HEK293 (cell line): ENCODE results near the gene NEU4.
A peak's percentile ranks its signal among the peaks of the same experiment; 100 is the strongest.

Experiments used
- CTCF ChIA-PET: fragments of 350-600 bp; formaldehyde crosslinking; extraction: SDS; loops from one replicate; lab custom pipeline; 2021; ENCODE audit warnings: antibody characterized with exemption; lab: Yijun Ruan, JAX
- POLR2A ChIA-PET: fragments of 300-600 bp; formaldehyde crosslinking; extraction: SDS; loops from one replicate; lab custom pipeline; 2020; ENCODE audit warnings: antibody characterized with exemption, inconsistent platforms; lab: Yijun Ruan, JAX
- H3K27ac ChIP-seq: fragments of 200-500 bp; sonication (Bioruptor generic); 2 replicates; pipeline ENCODE4 v1.5.1; 2014; ENCODE audit warnings: low read depth, low read length, control low read depth, inconsistent platforms; ENCODE audit errors: extremely low read depth
- H3K36me3 ChIP-seq, 2 experiments: fragments of 200-500 bp in 1 of 2; sonication (Bioruptor generic) in 1 of 2; 1 replicate in 1 of 2; 2 replicates in 1 of 2; pipeline ENCODE4 v1.5.1; 2014 to 2017; ENCODE audit warnings: inconsistent platforms in 2 of 2, low read length in 2 of 2; ENCODE audit not compliant: control insufficient read depth in 2 of 2, insufficient read depth in 1 of 2
- H3K4me1 ChIP-seq: fragments of 200-500 bp; sonication (Bioruptor generic); 2 replicates; pipeline ENCODE4 v1.5.1; 2014; ENCODE audit warnings: mild to moderate bottlenecking, low read length, inconsistent platforms; ENCODE audit not compliant: control insufficient read depth, insufficient read depth
- H3K4me3 ChIP-seq: 2 replicates; pipeline ENCODE4 v1.5.1; 2011; ENCODE audit warnings: low read depth, mild to moderate bottlenecking, control low read depth, low read length, moderate library complexity
- H3K9me3 ChIP-seq: fragments of 200-500 bp; sonication (Bioruptor generic); 2 replicates; pipeline ENCODE4 v1.5.1; 2014; ENCODE audit warnings: low read depth, low read length, inconsistent platforms; ENCODE audit not compliant: control insufficient read depth, insufficient read depth
- EGR2 ChIP-seq: fragments of 450-650 bp; formaldehyde crosslinking; IDR thresholded peaks from 2 replicates; pipeline ENCODE4 v1.5.1; 2016; ENCODE audit warnings: low read depth, missing biosample characterization, missing genetic modification characterization
- GLIS1 ChIP-seq: fragments of 450-650 bp; formaldehyde crosslinking; IDR thresholded peaks from 2 replicates; pipeline ENCODE4 v1.5.1; 2016; ENCODE audit warnings: missing biosample characterization, missing genetic modification characterization
- HOXC10 ChIP-seq: sonication (generic); formaldehyde crosslinking; IDR thresholded peaks from 2 replicates; pipeline ENCODE4 v1.8.1; 2023; ENCODE audit warnings: mild to moderate bottlenecking, missing genetic modification reagents
- KLF7 ChIP-seq: fragments of 450-650 bp; formaldehyde crosslinking; IDR thresholded peaks from 2 replicates; pipeline ENCODE4 v1.5.1; 2016; ENCODE audit warnings: missing biosample characterization, missing genetic modification characterization, borderline replicate concordance
- MEIS1 ChIP-seq: sonication (generic); formaldehyde crosslinking; IDR thresholded peaks from 2 replicates; pipeline ENCODE4 v1.8.1; 2022; ENCODE audit warnings: missing genetic modification reagents, mild to moderate bottlenecking, borderline replicate concordance
- SP7 ChIP-seq: fragments of 450-650 bp; formaldehyde crosslinking; IDR thresholded peaks from 2 replicates; pipeline ENCODE4 v1.5.1; 2016; ENCODE audit warnings: missing biosample characterization, missing genetic modification characterization
- ZBTB17 ChIP-seq: fragments of 450-650 bp; formaldehyde crosslinking; IDR thresholded peaks from 2 replicates; pipeline ENCODE4 v1.5.1; 2016; ENCODE audit warnings: missing biosample characterization, missing genetic modification characterization
- ZFHX2 ChIP-seq: fragments of 450-650 bp; formaldehyde crosslinking; conservative IDR thresholded peaks from 2 replicates; pipeline ENCODE4 v1.5.1; 2016; ENCODE audit warnings: missing biosample characterization, missing genetic modification characterization
- ZNF155 ChIP-seq: fragments of 450-650 bp; formaldehyde crosslinking; IDR thresholded peaks from 2 replicates; pipeline ENCODE4 v1.5.1; 2016; ENCODE audit warnings: missing biosample characterization, missing genetic modification characterization
- ZNF274 ChIP-seq, 2 experiments: fragments of 200-500 bp in 1 of 2; fragments of 450-650 bp in 1 of 2; sonication (Bioruptor generic) in 1 of 2; formaldehyde crosslinking in 1 of 2; IDR thresholded peaks; 2 replicates each; pipeline versions ENCODE4 v1.5.1 to v1.6.1; 2014 to 2016; ENCODE audit warnings: borderline replicate concordance in 1 of 2, inconsistent platforms in 1 of 2, low read length in 1 of 2, missing biosample characterization in 1 of 2, missing genetic modification characterization in 1 of 2
- ZNF398 ChIP-seq: fragments of 450-650 bp; formaldehyde crosslinking; IDR thresholded peaks from 2 replicates; pipeline ENCODE4 v1.5.1; 2017; ENCODE audit warnings: missing biosample characterization, missing genetic modification characterization
- ZNF518A ChIP-seq: fragments of 450-650 bp; formaldehyde crosslinking; conservative IDR thresholded peaks from 2 replicates; pipeline ENCODE4 v1.5.1; 2016; ENCODE audit warnings: low read depth, missing biosample characterization, missing genetic modification characterization
- ZNF530 ChIP-seq: fragments of 450-650 bp; formaldehyde crosslinking; IDR thresholded peaks from 2 replicates; pipeline ENCODE4 v1.5.1; 2016; ENCODE audit warnings: low read depth, missing biosample characterization, missing genetic modification characterization
- ZNF585B ChIP-seq: fragments of 450-650 bp; formaldehyde crosslinking; IDR thresholded peaks from 2 replicates; pipeline ENCODE4 v1.5.1; 2016; ENCODE audit warnings: missing biosample characterization, missing genetic modification characterization
- ZNF596 ChIP-seq: fragments of 450-650 bp; IDR thresholded peaks from 2 replicates; pipeline ENCODE4 v1.5.0; 2018; ENCODE audit warnings: missing biosample characterization, mild to moderate bottlenecking, missing genetic modification characterization, moderate library complexity
- ZNF645 ChIP-seq: fragments of 450-650 bp; formaldehyde crosslinking; IDR thresholded peaks from 2 replicates; pipeline ENCODE4; 2016; ENCODE audit warnings: missing biosample characterization, missing genetic modification characterization
- ZNF830 ChIP-seq: fragments of 450-650 bp; IDR thresholded peaks from 2 replicates; pipeline ENCODE4 v1.5.0; 2018; ENCODE audit warnings: missing biosample characterization, missing genetic modification characterization, low read depth, mild to moderate bottlenecking, moderate library complexity
- ZSCAN30 ChIP-seq: fragments of 450-650 bp; IDR thresholded peaks from 2 replicates; pipeline ENCODE4 v1.5.1; 2018; ENCODE audit warnings: missing biosample characterization, mild to moderate bottlenecking, missing genetic modification characterization, moderate library complexity
- TF ChIP-seq, protein P1 (sequence below): fragments of 450-650 bp; formaldehyde crosslinking; IDR thresholded peaks from 2 replicates; pipeline ENCODE4 v1.5.1; 2016; ENCODE audit warnings: missing biosample characterization, missing genetic modification characterization, low read depth
- TF ChIP-seq, protein P2 (sequence below): fragments of 450-650 bp; formaldehyde crosslinking; IDR thresholded peaks from 2 replicates; pipeline ENCODE4 v1.5.1; 2016; ENCODE audit warnings: missing biosample characterization, missing genetic modification characterization

Gene NEU4

GRCh38 chr2:241857572-241858121, 48.7 kb downstream of the NEU4 start (continued):
- TF ChIP-seq ZNF518A (no peak), ZSCAN30 (tag by site-specific recombination) (no peak), ZNF530 (tag by site-specific recombination) (no peak), ZNF398 (tag by site-specific recombination) (no peak), ZNF645 (no peak), ZNF830 (tag by site-specific recombination) (no peak), ZBTB17 (tag by site-specific recombination) (no peak), MEIS1 (no peak), ZNF274 (IDR thresholded peaks at IDR 0.05; ENCODE audit: low read length) (no peak), ZNF274 (tag by site-specific recombination; IDR thresholded peaks at IDR 0.05; ENCODE audit: borderline replicate concordance) (no peak), ZNF585B (tag by site-specific recombination) (no peak)
- TF ChIP-seq, protein P1, sequence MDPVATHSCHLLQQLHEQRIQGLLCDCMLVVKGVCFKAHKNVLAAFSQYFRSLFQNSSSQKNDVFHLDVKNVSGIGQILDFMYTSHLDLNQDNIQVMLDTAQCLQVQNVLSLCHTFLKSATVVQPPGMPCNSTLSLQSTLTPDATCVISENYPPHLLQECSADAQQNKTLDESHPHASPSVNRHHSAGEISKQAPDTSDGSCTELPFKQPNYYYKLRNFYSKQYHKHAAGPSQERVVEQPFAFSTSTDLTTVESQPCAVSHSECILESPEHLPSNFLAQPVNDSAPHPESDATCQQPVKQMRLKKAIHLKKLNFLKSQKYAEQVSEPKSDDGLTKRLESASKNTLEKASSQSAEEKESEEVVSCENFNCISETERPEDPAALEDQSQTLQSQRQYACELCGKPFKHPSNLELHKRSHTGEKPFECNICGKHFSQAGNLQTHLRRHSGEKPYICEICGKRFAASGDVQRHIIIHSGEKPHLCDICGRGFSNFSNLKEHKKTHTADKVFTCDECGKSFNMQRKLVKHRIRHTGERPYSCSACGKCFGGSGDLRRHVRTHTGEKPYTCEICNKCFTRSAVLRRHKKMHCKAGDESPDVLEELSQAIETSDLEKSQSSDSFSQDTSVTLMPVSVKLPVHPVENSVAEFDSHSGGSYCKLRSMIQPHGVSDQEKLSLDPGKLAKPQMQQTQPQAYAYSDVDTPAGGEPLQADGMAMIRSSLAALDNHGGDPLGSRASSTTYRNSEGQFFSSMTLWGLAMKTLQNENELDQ (tag by site-specific recombination): no peak
- TF ChIP-seq, protein P2, sequence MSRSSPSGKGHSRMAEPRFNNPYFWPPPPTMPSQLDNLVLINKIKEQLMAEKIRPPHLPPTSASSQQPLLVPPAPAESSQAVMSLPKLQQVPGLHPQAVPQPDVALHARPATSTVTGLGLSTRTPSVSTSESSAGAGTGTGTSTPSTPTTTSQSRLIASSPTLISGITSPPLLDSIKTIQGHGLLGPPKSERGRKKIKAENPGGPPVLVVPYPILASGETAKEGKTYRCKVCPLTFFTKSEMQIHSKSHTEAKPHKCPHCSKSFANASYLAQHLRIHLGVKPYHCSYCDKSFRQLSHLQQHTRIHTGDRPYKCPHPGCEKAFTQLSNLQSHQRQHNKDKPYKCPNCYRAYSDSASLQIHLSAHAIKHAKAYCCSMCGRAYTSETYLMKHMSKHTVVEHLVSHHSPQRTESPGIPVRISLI (tag by site-specific recombination): no peak
- TF ChIP-seq, all 188 proteins: peak for 0

GRCh38 chr2:241858206-241859016, 49.4 kb downstream of the NEU4 start, which contains the start of gene PDCD1:
PDCD1 (minus strand) TSS chr2:241858894; CDS start chr2:241858838, 56 bp downstream.
- ChIA-PET POLR2A (no interaction called here), CTCF (interaction anchor here (0.6 kb wide), 1 partner anchor 14 kb away, joined by 4 read pairs; no protein-coding TSS in a partner anchor)
- no peak within 1 kb of the TSS for H3K4me3 ChIP-seq
- no peaks in the 10 kb centered on the region for H3K9me3 ChIP-seq
- TF ChIP-seq HOXC10 (CRISPR knock-in tag) (no peak), KLF7 (no peak), ZNF155 (tag by site-specific recombination) (no peak), ZFHX2 (tag by site-specific recombination) (peak; percentile 79), EGR2 (tag by site-specific recombination) (peak; percentile 66), GLIS1 (tag by site-specific recombination) (no peak), ZNF596 (tag by site-specific recombination) (no peak), SP7 (tag by site-specific recombination) (0 out of 2 replicates have a peak, but pooled peaks have one; percentile 12), ZNF585B (tag by site-specific recombination) (no peak)
- no peaks in the 10 kb centered on the region for H3K4me1 ChIP-seq
- no peaks in the 10 kb centered on the region for H3K36me3 ChIP-seq
- H3K27ac ChIP-seq: no peak within 1 kb of the TSS
